GM19240 (cell line): Measurements from ENCODE around the gene NOXO1.
A peak's percentile ranks its signal among the peaks of the same experiment; 100 is the strongest.
"Not testable (repeated sequence)": the region's sequence is repeated elsewhere in the genome, so short reads cannot be mapped to it uniquely, and the experiment has no call there.

Source experiments
- DNase-seq: peaks from one replicate; pipeline ENCODE4 v3.0.0; 2011; ENCODE audit warnings: low spot score; ENCODE audit not compliant: insufficient read length

Gene NOXO1

DNA sequence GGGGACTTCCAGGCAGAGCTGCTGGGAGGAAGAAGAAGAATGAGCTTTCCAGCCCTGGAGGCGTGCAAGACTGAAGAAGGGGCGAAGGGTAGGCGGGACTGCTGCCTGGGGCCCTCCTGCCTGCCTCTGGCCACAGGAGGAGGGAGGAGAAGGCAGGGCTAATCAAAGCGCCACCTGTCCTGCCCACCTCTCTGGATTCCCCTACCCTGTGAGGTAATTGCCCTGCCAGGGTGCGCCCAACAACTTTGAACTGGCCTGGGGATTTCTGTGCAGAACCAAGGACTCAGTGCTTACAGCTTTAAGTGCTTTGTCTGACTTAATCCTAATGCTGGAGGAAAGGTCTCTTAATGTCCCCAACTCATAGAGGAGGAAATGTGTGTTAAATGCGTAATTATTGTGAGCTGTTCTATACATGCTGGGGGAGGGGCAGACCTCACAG lies at the start of gene NOXO1:
TSS of gene NOXO1 (minus strand) at position 72 of the 439 bp plus-strand sequence. CDS start 290 bp downstream, outside the sequence.
- no peak for DNase-seq

DNA sequence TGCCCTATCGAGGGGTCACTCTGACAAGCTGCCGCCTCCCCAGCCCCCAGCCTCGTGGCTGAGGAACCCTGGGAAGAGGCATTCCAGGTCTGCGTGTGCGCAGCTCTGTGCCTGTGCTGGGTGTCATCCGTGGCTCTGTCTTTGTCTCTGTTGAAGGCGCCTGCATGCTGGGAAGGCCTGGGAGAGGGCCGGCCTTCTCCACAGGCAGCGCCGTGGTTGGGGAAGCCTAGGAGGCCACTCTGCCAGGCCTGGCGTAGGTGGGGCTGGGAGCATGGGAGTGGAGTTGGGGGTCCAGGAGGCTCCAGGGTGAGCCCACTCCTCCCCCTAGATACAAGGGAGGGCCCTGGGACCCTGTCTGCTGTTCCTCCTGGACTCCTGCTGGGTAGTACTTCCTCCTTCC lies 48.8 kb upstream of the NOXO1 start:
- no peak for DNase-seq

DNA sequence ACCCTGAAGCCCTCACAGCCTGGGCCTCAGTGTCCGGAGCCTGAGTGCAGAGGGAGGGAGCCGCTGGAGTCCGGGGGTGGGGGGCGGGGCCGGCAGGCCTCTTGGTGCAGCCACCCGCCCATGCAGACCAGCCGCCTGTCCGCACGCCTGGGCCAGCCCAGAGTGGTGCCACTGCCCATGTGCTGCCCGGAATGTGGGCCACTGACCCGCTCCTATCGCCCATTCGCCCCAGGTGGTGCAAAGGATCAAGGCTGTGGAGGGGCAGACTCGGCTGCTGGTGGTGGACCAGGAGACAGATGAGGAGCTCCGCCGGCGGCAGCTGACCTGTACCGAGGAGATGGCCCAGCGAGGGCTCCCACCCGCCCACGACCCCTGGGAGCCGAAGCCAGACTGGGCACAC lies 48.1 kb upstream of the NOXO1 start:
- no peak for DNase-seq

DNA sequence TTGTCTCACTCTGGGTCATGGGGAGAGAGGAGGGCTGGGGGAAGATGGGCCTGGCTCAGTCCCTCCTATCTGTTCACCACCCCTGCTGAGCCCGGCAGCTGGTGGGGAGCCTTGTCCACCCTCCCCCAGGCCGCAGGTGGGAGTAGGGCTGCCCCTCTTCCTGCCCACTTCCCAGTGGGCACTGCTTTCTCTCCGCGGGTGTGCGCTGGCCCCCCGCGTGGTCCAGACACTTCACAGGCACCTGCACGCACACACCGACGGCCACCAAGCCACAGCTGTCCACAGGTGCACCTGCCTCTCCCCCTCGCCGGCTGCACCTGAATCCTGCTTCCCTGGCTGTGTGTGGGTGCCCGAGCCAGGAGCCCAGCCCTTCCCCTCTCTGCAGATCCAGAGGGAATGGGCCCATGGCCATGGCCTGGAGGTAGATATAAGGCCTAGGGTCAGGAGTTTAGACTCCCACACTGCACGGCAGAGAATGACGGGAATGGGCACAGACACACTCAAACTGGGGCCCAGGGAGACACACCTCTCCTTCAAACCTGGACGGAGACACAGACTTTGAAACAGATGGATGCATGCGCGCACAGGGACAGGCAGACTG lies 47.5 kb upstream of the NOXO1 start:
- no peak for DNase-seq

DNA sequence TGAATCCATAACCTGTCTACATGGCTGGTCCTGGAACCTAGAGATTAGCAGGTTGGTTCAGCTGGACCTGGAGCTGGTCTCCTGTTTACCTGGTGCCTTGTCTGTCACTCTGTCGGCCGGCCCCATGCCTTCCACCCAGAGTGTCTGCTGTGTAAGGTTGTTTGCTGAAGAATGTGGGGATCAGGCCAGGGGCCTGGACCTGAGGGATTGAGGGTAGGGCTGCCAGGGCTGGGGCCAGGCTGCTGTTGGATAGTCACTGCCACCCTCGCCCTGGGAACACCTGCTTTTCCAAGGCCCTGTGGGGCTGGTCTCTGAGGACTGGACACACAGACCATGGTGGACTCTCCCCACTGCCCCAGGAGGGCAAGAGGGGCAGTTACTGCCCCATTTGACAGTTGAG lies 46.9 kb upstream of the NOXO1 start:
- no peak for DNase-seq

DNA sequence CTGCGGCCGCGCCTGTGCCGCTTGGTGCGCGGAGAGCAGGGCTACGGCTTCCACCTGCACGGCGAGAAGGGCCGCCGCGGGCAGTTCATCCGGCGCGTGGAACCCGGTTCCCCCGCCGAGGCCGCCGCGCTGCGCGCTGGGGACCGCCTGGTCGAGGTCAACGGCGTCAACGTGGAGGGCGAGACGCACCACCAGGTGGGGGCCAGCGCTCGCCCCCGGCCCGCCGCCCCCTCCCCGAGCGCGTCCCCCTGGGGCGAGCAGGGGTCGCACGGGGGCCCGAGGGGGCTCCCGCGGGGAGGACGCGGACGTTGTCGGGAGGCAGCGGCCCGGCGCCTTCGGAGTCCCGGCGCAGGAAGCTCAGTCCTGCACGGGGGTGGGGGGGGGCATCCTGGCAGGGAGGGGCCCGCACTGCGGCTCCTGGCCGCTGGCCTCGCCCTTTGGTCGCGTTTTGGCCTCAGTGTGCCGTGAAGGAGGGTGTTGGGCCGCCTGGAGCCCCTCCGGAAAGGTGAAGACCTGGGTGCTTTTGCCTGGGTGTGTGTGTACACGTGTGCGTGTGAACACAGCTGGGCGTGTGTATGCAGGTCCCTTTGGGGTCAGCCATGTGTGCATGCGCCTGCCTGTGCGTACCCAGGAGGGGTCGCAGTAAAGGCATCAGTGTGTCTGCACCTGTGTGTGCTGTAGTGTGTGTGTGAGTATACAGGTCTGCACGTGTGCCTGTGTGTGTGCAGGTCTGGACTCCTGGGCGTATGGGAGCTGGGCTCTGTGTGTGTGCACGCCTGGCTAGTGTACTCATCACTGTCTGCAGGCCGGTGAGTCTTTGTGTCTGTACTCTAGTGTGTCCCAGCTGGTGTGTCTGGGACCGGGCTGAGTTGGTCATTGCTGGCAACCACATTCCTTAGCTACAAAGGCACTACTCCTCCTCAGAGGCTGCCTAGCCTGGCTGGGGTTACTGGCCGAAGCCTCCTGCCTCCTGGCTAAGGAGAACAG lies 46.0 kb upstream of the NOXO1 start:
- no peak for DNase-seq

DNA sequence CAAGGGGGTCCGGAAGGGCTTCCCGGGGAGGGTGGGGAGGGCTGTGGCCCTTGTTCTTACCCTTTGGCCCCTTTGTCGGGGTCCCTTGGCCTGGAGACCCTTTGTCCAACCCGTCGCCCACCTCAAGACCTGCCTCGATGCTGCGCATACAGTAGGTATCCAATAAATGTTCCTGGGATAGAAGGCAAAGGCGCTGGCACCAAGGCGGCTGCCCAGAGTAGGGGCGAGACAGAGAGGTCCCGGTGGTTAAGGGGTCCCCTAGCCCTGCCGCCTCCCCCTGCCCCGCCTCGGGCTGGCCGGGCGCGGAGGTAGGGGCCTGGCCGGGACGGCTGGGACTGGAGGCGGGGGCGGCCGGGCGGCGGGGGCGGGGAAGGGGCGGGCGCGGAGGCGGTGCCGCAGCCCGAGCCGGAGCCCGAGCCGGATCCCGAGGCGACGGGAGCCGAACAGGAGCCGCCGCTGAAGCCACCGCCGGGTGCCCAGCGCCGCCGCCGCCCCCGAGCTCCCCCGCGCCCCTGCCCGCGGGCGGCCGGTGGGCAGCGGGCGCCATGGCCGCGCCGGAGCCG lies 45.3 kb upstream of the NOXO1 start, which contains the start of gene NHERF2:
TSS of gene NHERF2 (plus strand) at position 442 of the 563 bp plus-strand sequence. CDS start at position 546, 104 bp downstream.
- no peak for DNase-seq

DNA sequence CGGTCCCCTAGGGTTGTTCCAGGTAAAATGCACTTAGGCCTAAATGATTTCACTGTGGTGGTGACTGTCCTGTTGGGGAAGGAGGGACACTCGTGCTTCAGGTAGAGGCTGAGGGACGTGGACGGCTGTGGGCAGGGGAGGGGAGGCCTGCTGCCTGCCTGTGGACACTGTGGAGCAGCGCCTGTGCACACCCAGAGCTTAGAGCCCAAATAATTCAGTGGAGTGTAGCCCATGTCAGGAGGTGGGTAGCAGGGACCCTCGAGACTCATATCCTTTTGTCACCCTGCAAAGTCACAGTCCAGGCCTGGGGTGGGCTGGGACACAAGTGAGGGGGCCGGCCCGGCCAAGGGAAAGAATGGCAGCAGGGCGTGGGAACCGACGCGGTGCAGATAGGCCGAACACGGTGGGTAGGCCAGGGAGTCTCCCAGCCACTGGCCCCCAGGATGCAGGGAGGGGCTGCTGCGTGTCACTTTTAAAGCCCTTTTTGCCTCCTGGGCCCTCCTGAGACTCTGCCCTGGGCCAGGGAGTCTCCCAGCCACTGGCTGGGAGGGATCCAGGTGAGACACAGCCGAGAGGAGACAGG lies 44.7 kb upstream of the NOXO1 start:
- no peak for DNase-seq

GRCh38 chr16:2025251-2025650 lies 44.0 kb upstream of the NOXO1 start:
- no peak for DNase-seq

DNA sequence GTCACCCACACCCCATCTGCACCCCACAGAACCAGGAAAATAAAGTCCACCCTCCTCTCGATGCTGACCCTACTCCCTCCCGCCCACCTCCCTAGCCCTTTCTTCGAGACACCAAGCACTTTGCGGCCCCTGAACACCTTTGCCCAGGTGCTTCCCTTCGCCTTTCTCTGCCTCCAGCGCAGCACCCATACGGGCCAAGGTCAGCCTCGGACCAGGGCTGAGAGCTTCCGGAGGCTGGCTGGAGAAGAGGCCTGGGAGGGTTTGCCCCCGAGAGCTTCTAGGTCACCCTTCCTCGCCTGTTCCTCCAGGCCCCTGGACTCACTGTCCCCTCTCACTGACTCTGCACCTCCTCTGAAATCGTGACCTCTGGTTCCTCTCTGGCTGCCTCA lies 42.8 kb upstream of the NOXO1 start:
- no peak for DNase-seq

DNA sequence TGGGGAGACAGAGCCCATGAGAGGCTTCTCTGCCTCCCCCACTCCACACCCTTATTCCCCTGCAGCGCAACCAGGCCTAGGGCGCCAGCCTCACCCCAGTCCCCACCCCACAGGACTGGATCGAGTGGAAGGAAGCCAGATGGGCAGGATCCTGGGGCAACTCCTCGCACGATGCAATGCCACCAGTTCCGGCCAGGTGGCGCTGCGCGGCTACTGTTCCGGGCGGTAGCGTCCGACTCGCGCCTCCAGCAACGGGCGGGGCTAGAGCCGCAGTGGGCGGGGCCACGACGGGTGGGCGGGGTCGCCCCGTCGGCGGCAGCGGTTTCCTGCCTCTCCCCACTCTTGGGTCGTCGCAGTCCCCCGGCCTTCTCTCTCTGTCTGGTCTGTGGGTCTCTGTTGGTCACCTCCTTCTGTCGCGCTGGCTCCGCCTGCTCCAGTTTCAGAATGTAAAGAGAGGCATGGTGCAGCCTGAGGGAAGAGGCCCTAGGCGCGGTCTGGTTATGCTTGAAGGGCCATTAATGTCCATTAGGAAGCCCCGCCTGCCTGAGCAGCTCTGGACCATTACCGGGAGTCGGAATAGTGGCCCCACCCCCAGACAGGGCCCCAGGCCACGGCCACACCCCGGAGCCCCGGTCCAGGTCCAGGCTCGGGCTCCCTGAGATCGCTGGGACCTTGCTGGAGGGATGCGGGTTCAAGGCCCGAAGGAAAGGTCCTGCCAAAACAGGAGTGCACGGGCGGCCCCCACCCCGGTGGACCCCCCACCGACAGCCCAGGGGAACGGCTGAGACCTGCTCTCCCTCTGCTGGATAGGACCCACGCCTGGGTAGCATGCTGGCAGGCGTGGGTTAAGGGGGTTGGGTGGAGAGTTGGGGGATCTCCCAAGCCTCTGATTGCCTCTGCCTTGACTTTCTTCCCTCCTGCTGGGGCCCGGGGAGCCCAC lies 42.1 kb upstream of the NOXO1 start:
- peak; percentile 100 for DNase-seq

GRCh38 chr16:2022723-2023091 lies 41.4 kb upstream of the NOXO1 start:
- no peak for DNase-seq

GRCh38 chr16:2019921-2020831 lies 38.9 kb upstream of the NOXO1 start:
- DNase-seq: no peak

DNA sequence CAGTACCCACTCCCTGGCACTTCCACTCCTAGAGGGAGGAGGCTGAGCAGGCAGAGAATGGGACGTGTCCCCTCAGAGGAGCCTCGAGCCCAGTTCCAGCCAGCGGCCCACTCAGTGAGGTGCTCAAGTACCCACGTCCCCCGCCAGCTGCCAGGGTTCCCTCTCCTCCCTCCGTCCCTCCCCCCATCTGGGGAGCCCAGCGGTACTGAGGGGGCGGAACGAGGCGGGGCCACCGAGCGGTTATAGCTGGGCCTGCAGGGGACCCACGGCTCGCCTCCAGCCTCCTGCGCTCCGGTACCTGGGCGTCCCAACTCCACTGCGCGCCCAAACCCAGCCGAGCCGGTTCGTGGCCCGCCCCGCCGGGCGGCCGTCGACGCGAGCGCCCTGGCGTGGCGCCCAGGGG lies 38.2 kb upstream of the NOXO1 start, which contains the start of gene NPW:
TSS of gene NPW (plus strand) at position 268 of the 403 bp plus-strand sequence.
- no peak for DNase-seq

GRCh38 chr16:2016407-2016922 lies 35.2 kb upstream of the NOXO1 start:
- DNase-seq: no peak

DNA sequence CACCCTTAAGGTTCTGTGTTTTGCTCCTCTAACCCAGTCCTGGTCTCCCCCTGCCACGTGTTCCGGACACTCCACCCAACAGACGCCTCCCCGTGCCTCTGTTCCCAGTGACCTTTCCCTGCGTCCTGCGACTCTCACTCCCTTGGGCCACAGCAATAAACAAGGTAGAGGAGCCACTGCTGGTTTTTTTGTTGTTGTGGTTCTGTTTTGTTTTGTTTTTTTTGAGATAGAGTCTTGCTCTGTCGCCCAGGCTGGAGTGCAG lies 34.6 kb upstream of the NOXO1 start:
- no peak for DNase-seq

DNA sequence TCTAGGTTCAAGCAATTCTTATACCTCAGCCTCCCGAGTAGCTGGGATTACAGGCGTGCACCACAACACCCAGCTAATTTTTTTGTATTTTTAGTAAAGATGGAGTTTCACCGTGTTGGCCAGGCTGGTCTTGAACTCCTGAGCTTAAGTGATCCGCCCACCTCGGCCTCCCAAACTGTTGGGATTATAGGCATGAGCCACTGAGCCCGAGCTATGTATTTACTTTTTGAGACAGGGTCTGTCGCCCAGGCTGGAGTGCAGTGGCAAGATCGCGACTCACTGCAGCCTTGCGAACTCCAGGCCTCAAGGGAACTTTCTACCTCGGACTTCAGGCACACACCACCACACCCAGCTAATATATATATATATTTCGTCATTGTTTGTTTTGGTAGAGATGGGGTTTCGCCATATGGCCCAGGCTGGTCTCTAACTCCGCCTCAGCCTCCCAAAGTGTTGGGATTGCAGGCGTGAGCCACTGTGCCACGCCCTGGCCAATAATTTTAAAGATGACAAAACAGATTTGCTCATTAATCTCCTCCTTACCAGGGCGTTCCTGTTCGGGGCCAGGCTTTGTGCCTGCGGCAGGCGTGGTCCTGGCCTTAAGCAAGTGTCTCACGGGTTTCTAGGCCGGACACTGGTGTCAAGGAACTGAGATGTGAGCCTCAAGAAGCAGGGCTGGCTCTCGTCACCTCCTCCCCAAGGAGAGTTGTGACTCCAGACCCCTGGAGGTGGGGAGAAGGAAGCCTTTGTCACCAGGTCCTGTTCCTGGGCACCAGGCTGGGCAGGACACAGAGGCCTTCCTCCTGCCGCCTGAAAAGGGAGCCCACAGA lies 34.1 kb upstream of the NOXO1 start:
- no peak for DNase-seq

DNA sequence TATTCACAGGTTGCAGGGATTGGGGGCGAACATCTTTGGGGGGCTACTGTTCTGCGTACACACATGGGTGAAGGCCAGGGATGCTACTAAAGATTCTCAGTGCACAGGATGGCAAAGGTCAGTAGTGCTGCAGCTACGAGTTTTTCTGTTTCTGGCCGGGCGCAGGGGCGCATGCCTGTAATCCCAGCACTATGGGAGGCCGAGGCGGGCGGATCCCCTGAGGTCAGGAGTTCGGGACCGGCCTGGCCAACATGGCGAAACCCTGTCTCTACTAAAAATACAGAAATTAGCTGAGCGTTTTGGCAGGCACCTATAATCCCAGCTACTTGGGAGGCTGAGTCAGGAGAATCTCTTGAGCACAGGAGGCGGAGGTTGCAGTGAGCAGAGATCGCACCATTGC lies 32.3 kb upstream of the NOXO1 start:
- DNase-seq: no peak

DNA sequence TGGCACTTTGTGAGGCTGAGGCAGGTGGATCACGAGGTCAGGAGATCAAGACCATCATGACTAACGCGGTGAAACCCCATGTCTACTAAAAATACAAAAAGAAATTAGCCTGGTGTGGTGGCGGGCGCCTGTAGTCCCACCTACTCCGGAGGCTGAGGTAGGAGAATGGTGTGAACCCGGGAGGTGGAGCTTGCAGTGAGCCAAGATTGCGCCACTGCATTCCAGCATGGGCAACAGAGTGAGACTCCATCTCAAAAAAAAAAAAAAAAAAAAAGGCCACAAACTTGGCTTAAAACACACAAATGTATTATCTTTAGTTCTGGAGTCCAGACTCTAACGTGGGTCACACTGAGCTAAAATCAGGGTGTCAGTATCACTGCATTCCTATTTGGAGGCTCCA lies 30.5 kb upstream of the NOXO1 start:
- DNase-seq: not testable (repeated sequence)
